ENCODE measurements around the gene LTB4R.
"Not testable (repeated sequence)": the region's sequence is repeated elsewhere in the genome, so short reads cannot be mapped to it uniquely, and the experiment has no call there.

Gene LTB4R

DNA sequence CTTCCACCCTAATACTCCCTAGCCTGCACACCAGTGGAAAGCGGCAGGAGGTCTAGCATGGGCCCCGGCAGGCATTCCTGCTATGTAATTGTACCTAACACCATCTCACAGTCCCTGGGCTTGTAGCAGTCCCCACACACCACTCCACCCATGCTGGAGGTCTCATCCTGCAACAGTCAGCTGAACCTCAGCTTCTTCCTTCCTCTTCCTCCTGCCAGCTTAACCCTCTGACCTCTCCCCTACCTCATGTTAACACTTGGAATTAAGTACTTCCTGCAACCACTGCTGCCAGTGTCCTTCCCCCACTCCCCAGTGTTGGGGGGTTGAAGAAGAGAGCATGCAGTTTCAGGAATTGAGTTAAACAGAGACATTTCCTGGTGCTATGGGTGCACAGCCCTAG is 16.0 kb downstream of the LTB4R start:
- 91% methylated on average over 2 of the region's 2 CpGs for WGBS
- no peaks in the 10 kb centered on the region for H3K4me1 ChIP-seq (ENCODE audit: insufficient read depth, low read length)
- H3K27me3 ChIP-seq (ENCODE audit: insufficient read depth, low read length): peaks cover 42% of the 10 kb centered on the region
- no peaks in the 10 kb centered on the region for H3K36me3 ChIP-seq (ENCODE audit: insufficient read depth, low read length)
- H3K9ac ChIP-seq (ENCODE audit: low read depth, low read length): no peak overlapping the region
- H3K4me3 ChIP-seq (ENCODE audit: low read length): no peak overlapping the region
- no peaks in the 10 kb centered on the region for H3K9me3 ChIP-seq (ENCODE audit: insufficient read depth, low read depth, low read length)
- no peak overlapping the region for H3K27ac ChIP-seq (ENCODE audit: low read depth, low read length)

DNA sequence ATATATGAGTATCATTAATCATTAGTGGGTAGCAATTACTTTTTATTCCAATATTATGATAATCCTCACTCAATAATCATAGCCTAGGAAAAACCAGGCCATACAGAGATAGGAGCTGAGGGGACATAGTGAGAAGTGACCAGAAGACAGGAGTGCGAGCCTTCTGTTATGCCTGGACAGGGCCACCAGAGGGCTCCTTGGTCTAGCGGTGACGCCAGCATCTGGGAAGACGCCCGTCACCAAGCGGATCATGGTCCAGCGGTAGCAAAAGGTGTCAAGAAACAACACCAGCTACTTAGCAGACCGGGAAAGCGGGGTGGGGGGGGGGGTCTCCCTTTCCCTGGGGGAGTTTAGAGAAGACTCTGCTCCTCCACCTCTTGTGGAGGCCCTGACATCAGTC is 16.6 kb downstream of the LTB4R start:
- H3K36me3 ChIP-seq (ENCODE audit: insufficient read depth, low read length); H3K9ac ChIP-seq (ENCODE audit: low read depth, low read length); H3K9me3 ChIP-seq (ENCODE audit: insufficient read depth, low read depth, low read length); H3K4me3 ChIP-seq (ENCODE audit: low read length); H3K4me1 ChIP-seq (ENCODE audit: insufficient read depth, low read length); H3K27ac ChIP-seq (ENCODE audit: low read depth, low read length): not testable (repeated sequence)
- H3K27me3 ChIP-seq (ENCODE audit: insufficient read depth, low read length): peaks cover 48% of the 10 kb centered on the region
- WGBS: 4% methylated on average over 9 of the region's 9 CpGs

DNA sequence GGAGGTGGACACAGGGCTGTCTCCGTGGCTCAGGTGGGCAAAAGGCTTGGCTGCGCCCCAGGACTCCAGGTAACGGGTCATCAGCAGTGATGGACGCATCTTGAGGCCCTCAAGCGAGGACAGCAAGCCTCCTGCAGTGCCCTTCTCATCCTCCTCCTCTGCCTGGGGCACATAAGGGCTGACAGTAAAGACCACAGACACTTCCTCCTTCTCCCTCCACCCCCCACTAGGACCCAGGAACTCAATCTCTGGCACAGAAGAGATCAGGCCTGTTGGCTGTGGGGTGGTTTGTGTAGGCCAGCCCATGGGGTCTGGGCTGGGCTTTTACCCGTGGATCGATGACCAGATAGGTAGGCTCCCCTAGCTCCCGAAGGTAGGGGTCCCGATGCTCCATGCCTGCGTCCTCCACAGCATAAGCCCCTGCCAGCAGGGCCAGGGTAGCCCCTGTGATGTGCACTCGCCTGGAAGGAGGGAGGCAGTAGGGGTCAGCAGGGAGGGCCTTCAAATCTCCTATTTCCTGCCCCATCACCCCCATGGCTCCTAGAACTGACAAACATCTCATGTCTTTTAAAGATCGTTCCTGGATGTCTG is 17.9 kb downstream of the LTB4R start:
- H3K4me3 ChIP-seq (ENCODE audit: low read length): no peak overlapping the region
- 89% methylated on average over 12 of the region's 12 CpGs for WGBS
- H3K36me3 ChIP-seq (ENCODE audit: insufficient read depth, low read length): no peaks in the 10 kb centered on the region
- H3K27me3 ChIP-seq (ENCODE audit: insufficient read depth, low read length): peaks cover 60% of the 10 kb centered on the region
- H3K9me3 ChIP-seq (ENCODE audit: insufficient read depth, low read depth, low read length): no peaks in the 10 kb centered on the region
- H3K4me1 ChIP-seq (ENCODE audit: insufficient read depth, low read length): no peaks in the 10 kb centered on the region
- no peak overlapping the region for H3K9ac ChIP-seq (ENCODE audit: low read depth, low read length)
- H3K27ac ChIP-seq (ENCODE audit: low read depth, low read length): no peak overlapping the region

DNA sequence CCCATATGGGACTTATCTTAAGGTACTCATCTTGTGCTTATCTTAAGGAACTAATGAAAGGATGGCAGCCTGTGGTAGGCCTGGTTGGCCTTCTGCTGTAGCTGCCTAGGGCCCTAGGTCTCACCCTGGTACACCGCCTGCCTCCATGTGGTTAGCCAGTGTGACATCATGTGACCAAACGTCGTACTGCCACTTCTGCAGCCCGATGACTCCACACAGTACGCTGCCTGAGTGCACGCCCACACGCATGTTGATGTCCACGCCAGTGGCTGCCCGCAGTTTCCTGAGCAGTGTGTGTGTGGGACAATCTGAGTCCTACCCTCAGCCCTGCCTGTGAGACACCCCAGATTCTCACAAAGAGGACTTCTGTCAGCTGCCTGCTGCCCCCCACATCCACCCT is 18.4 kb downstream of the LTB4R start:
- Histone ChIP-seq H3K9me3 (ENCODE audit: insufficient read depth, low read depth, low read length) (no peaks in the 10 kb centered on the region), H3K27ac (ENCODE audit: low read depth, low read length) (no peak overlapping the region), H3K27me3 (ENCODE audit: insufficient read depth, low read length) (peaks cover 66% of the 10 kb centered on the region), H3K4me3 (ENCODE audit: low read length) (no peak overlapping the region), H3K36me3 (ENCODE audit: insufficient read depth, low read length) (no peaks in the 10 kb centered on the region), H3K4me1 (ENCODE audit: insufficient read depth, low read length) (no peaks in the 10 kb centered on the region), H3K9ac (ENCODE audit: low read depth, low read length) (no peak overlapping the region)
- WGBS: 92% methylated on average over 9 of the region's 9 CpGs

DNA sequence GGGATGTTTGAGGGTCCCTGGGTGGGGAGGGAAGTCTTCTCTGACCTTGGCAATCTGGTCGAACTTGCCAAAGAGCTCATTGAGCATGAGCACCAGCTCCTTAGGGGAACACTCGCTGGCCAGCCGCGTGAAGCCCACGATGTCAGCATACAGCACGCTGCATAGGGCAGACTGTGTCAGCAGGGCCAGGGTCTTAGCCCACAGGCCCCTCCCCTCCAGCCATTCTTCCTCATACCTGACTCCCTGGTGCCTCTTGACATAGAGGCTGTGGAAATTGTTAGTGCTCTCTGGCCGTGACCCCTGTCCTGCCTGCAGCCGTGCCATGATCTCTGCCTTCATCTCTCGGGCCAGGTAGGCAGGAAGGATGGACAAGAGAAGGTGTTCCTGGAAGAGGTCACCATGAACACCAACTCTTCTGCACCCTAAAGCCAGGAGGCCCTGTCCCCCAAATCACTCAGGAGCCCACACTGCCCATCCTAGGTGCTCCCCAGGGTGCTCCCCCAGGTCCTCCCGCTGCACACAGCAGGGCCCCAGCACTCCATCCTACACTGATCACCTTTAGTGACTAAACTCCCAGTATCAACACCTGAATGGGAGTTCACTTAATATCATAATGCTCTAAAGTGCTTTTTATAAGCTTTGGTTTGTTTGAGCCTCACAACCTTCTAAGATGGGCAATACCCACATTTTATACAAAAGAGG is 19.8 kb downstream of the LTB4R start:
- Histone ChIP-seq H3K27ac (ENCODE audit: low read depth, low read length) (no peak overlapping the region), H3K9me3 (ENCODE audit: insufficient read depth, low read depth, low read length) (no peaks in the 10 kb centered on the region), H3K4me3 (ENCODE audit: low read length) (no peak overlapping the region), H3K27me3 (ENCODE audit: insufficient read depth, low read length) (peaks cover 80% of the 10 kb centered on the region), H3K9ac (ENCODE audit: low read depth, low read length) (no peak overlapping the region), H3K4me1 (ENCODE audit: insufficient read depth, low read length) (no peaks in the 10 kb centered on the region), H3K36me3 (ENCODE audit: insufficient read depth, low read length) (no peaks in the 10 kb centered on the region)
- 86% methylated on average over 10 of the region's 10 CpGs for WGBS

DNA sequence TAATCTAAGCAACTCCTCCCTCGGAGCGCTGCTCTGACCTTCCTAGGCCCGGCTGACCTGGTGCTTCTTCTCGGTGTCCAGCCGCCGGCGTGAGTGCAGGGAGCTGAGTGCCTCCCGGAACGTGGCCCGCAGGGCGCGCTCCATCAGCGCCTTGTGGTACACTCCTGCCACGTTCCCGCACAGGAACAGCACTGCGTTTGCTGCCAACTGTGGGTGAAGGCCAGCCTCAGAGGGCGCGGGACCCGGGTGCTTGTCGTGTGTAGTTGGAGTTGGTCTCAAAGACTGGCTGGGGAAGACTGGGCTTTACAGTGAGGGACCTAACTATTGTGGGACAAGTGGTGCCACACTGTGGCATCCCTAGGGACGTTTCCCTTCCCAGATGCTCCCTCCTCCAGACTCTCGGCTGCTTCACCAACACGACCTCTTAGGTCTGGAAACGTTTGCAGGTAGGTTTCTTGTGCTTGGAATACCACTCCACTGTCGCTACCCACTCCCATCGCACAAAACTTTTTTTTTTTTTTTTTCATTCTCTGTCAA is 20.5 kb downstream of the LTB4R start:
- WGBS: 70% methylated on average over 26 of the region's 26 CpGs
- Histone ChIP-seq H3K4me3 (ENCODE audit: low read length) (peak overlapping the region; percentile 49; the same call in 1 of the 2 replicates), H3K27me3 (ENCODE audit: insufficient read depth, low read length) (peaks cover 87% of the 10 kb centered on the region), H3K36me3 (ENCODE audit: insufficient read depth, low read length) (no peaks in the 10 kb centered on the region), H3K27ac (ENCODE audit: low read depth, low read length) (no peak overlapping the region), H3K9ac (ENCODE audit: low read depth, low read length) (no peak overlapping the region), H3K4me1 (ENCODE audit: insufficient read depth, low read length) (no peaks in the 10 kb centered on the region), H3K9me3 (ENCODE audit: insufficient read depth, low read depth, low read length) (no peaks in the 10 kb centered on the region)

DNA sequence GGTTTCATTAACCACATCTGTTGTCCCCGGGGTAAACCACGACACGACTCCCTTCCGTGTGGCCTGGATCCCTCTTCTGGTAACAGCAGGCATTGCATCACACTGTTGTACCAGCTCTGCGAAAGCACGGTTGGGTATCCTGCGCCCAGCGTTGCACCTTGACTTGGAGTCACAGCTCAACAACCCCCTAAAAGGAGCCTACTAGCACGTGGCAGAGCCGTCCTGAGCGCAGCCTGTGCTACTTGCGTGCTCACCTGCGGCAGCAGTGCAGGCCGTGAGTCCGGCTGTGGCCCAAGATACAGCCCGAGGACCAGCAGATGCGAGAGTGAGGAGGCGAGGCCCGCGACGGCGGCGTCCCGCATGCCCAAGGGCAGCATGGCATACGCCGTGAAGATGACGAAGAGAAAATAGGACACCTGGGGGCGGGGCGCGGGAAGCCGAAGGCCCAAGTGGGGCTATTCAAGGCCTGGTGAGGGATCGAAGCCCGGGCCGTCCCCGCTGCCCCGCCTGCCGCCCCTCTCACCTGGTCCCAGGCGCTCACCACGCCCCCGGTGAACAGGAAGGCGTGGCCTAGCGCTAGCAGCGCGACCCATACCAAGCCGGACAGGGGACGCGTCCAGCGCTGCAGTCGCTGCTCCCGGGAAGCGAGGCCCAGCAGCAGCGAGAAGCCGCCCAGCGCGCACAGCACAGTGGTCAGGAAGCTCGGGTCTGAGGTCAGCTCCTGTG is 21.1 kb downstream of the LTB4R start:
- H3K9me3 ChIP-seq (ENCODE audit: insufficient read depth, low read depth, low read length): no peaks in the 10 kb centered on the region
- no peak overlapping the region for H3K27ac ChIP-seq (ENCODE audit: low read depth, low read length)
- peak overlapping the region; percentile 49 for H3K4me3 ChIP-seq (ENCODE audit: low read length)
- H3K36me3 ChIP-seq (ENCODE audit: insufficient read depth, low read length): no peaks in the 10 kb centered on the region
- H3K4me1 ChIP-seq (ENCODE audit: insufficient read depth, low read length): no peaks in the 10 kb centered on the region
- peaks cover 88% of the 10 kb centered on the region for H3K27me3 ChIP-seq (ENCODE audit: insufficient read depth, low read length)
- no peak overlapping the region; the same call in 1 of the 2 replicates for H3K9ac ChIP-seq (ENCODE audit: low read depth, low read length)
- 3% methylated on average over 56 of the region's 56 CpGs for WGBS

DNA sequence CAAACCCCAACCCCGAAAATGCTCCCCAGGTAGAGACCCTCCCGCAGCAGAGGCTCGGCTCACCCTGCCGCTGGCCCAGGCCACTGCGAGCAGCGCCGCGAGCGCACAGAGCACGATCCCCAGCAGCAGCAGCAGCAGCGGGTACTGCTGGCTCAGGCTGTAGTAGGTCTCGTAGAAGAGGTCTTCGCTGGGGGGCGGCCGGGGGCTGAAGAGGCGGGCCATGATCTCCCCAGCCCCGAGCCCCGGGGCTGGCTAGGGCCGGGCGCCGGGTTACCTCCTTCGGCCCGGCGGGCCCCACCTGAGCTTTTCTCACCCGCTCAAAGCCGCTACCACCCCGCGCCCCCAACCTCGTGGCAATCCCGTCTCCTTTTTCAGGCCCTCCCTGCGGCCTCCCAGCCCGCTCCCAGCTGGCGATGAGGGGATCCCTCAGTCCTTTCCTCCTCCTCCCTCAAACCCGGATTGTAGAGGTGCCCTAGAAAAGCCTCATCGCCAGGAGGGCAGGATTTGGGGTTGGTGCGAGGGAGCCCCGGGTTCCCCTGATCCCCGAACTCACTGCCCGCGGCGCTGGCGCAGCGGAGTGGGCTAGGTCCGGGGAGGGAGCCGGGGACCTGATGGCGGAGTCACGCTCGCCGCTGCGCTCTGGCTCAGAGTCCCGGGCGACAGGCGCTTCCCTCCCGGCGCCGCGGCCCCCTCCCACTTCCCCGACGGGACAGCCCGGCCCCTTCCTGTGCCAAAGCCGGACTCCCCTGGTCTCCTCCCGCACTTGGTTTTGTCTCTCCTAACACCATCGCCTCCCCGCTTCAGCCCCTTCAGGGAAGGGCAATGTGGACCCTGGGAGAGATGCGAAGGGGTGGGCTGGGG is 23.4 kb downstream of the LTB4R start, which contains the start of gene ADCY4:
ADCY4 (minus strand) TSS at position 641 of the 861 bp plus-strand sequence; CDS start at position 222, 419 bp downstream.
- Histone ChIP-seq H3K9me3 (ENCODE audit: insufficient read depth, low read depth, low read length) (no peaks in the 10 kb centered on the region), H3K4me1 (ENCODE audit: insufficient read depth, low read length) (no peaks in the 10 kb centered on the region), H3K27ac (ENCODE audit: low read depth, low read length) (no peak within 1 kb of the TSS), H3K36me3 (ENCODE audit: insufficient read depth, low read length) (no peaks in the 10 kb centered on the region), H3K27me3 (ENCODE audit: insufficient read depth, low read length) (peaks cover 100% of the 10 kb centered on the region), H3K9ac (ENCODE audit: low read depth, low read length) (peak within 1 kb of the TSS; percentile 55; the same call in 1 of the 2 replicates), H3K4me3 (ENCODE audit: low read length) (peak within 1 kb of the TSS; percentile 69)
- under 1% methylated on average over 63 of the region's 65 CpGs for WGBS

DNA sequence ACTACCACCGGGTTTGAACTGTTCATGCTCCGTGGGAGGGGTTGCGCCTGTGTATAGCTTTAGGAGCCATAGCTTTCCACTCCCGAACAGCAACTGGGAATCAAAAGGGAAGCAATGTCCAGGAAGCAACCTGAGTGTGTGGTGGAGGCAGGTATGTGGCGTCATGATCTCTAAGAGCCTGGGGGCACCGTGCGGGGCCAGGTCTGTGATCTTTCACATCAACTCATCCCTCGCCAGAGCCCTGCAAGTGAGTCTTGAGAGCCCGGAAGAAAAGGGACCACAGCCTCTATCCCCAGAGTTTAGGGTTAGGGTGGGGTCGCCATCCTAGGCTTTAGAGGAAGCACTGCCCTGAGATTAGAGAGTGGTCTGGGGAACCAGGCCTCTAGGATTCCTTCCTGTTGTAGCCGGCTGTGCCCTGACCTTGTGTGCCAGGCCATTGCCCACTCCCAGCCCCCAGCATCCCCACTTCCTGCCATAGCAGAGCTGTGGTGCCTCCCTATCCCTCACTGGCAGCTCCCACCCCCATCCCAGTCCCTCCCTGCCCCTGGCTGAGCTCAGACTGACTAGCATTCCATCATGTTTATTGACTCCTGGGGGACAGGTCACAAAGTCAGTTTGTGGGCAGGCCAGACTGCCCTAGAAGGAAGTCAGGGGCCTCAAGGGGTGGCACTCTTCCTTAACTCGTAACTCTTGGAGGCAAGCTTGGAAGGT is 24.3 kb downstream of the LTB4R start:
- Histone ChIP-seq H3K27ac (ENCODE audit: low read depth, low read length) (no peak overlapping the region), H3K4me3 (ENCODE audit: low read length) (peak overlapping the region; percentile 69; the same call in 1 of the 2 replicates), H3K36me3 (ENCODE audit: insufficient read depth, low read length) (no peaks in the 10 kb centered on the region), H3K9ac (ENCODE audit: low read depth, low read length) (no peak overlapping the region), H3K4me1 (ENCODE audit: insufficient read depth, low read length) (no peaks in the 10 kb centered on the region), H3K9me3 (ENCODE audit: insufficient read depth, low read depth, low read length) (no peaks in the 10 kb centered on the region), H3K27me3 (ENCODE audit: insufficient read depth, low read length) (peaks cover 100% of the 10 kb centered on the region)
- WGBS: 54% methylated on average over 9 of the region's 12 CpGs

DNA sequence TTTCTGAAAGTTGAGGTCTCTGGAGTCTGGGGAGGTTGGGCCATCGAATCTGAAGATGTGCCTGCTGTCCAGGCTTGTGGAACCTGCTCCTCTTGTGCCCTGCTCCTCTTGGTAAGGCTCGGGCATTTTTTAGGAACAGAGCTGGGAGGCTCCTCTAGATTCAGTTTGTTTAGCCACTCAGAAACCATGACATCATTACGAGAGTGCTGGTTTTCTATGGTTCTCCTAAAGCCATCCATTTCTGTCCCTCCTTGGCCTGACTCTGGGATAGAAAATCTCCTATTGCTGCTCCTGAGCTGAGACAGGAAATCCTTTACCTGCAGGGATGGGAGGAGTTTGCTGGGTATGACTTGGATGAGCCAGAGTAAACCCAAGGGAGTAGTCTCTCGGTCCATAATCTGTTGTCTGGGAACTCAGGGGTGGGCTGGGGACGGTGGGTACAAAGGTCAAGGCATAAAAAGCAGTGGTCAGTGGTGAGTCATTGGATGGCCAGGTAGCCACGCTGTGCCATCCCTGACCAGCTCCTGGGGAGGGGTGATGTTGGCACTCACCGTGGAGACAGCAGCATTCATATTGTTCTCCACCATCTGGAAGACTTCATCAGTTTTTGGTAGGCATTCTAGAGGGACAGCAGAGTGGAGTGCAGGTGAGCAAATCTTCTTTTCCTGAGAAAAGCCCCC is 26.0 kb downstream of the LTB4R start:
- no peaks in the 10 kb centered on the region for H3K4me1 ChIP-seq (ENCODE audit: insufficient read depth, low read length)
- H3K4me3 ChIP-seq (ENCODE audit: low read length): no peak overlapping the region
- no peak overlapping the region for H3K9ac ChIP-seq (ENCODE audit: low read depth, low read length)
- H3K27me3 ChIP-seq (ENCODE audit: insufficient read depth, low read length): peaks cover 97% of the 10 kb centered on the region
- no peaks in the 10 kb centered on the region for H3K9me3 ChIP-seq (ENCODE audit: insufficient read depth, low read depth, low read length)
- no peak overlapping the region for H3K27ac ChIP-seq (ENCODE audit: low read depth, low read length)
- WGBS: 83% methylated on average over 7 of the region's 7 CpGs
- H3K36me3 ChIP-seq (ENCODE audit: insufficient read depth, low read length): no peaks in the 10 kb centered on the region

Measured in HUES64 (cell line).